Transverse colon (tissue), 4 donors: Measurements from ENCODE around the gene PPM1K. TPM values are rescaled to one million over a fixed set of nuclear protein-coding genes. Genes with fewer than 3 reads are reported as not detected.
A peak's percentile ranks its signal among the peaks of the same experiment; 100 is the strongest.

Experiments
- DNase-seq: peaks from one replicate; pipeline ENCODE4 v3.0.0-alpha.2; 2019
- H3K27ac ChIP-seq, 4 donors: fragments of 200-600 bp; sonication (generic); 2 replicates each; pipeline ENCODE4 v1.5.1; 2016 to 2018; ENCODE audit warnings: inconsistent platforms in 4 of 4
- H3K27me3 ChIP-seq: fragments of 200-600 bp; sonication (generic); 2 replicates; pipeline ENCODE4 v1.5.1; 2017; ENCODE audit warnings: inconsistent platforms
- H3K36me3 ChIP-seq, 4 donors: fragments of 200-600 bp; sonication (generic); 2 replicates each; pipeline ENCODE4 v1.5.1; 2017 to 2019; ENCODE audit warnings: inconsistent platforms in 4 of 4
- H3K4me1 ChIP-seq, 4 donors: fragments of 200-600 bp; sonication (generic); 2 replicates each; pipeline ENCODE4 v1.5.1; 2017 to 2020; ENCODE audit warnings: inconsistent platforms in 4 of 4
- H3K4me3 ChIP-seq, 4 donors: fragments of 200-600 bp; sonication (generic); 1 replicate in 1 of 4; 2 replicates in 3 of 4; pipeline versions ENCODE4 v1.5.1 to v1.6.1; 2017 to 2019; ENCODE audit warnings: inconsistent platforms in 4 of 4
- H3K9me3 ChIP-seq, 2 donors: fragments of 200-600 bp; sonication (generic); 2 replicates each; pipeline ENCODE4 v1.5.1; 2017 to 2019; ENCODE audit warnings: inconsistent platforms in 2 of 2
- CTCF ChIP-seq, 5 experiments: fragments of 200-600 bp in 3 of 5; fragments of 450-650 bp in 2 of 5; sonication (generic) in 3 of 5; IDR thresholded peaks; 1 replicate in 2 of 5; 2 replicates in 3 of 5; pipeline ENCODE4 v1.5.1; 2016 to 2017; ENCODE audit warnings: antibody characterized with exemption in 5 of 5, inconsistent platforms in 3 of 5, mild to moderate bottlenecking in 2 of 5, moderate library complexity in 1 of 5
- EP300 ChIP-seq: sonication (generic); formaldehyde crosslinking; IDR thresholded peaks from one replicate; pipeline ENCODE4 v1.6.1; 2017; ENCODE audit warnings: antibody characterized with exemption, low read depth
- POLR2A ChIP-seq: fragments of 450-650 bp; IDR thresholded peaks from one replicate; pipeline ENCODE4 v1.6.1; 2016; ENCODE audit warnings: antibody characterized with exemption, mild to moderate bottlenecking, moderate library complexity
- POLR2AphosphoS5 ChIP-seq, 3 donors: sonication (generic); formaldehyde crosslinking; IDR thresholded peaks; one replicate each; pipeline ENCODE4 v1.6.1; 2016; ENCODE audit warnings: antibody characterized with exemption in 3 of 3
- WGBS, 2 donors: methylation state at CpG; one replicate each; pipeline ENCODE4 v1.1.5; 2018; ENCODE audit warnings: low coverage in 1 of 2; 5-methylcytosine and 5-hydroxymethylcytosine counted together
- in situ Hi-C, 4 donors: fragments of 200-750 bp; cut with MboI; loops; one replicate each; pipeline versions ENCODE4 v1.15.0 to v1.15.1; 2017; ENCODE audit warnings: low sequenced_read_pairs in 3 of 4, low pct_ligation_motif_present in 1 of 4, low pct_unique_long_range_greater_than_20kb in 1 of 4
- intact Hi-C: fragments of 100-400 bp; cut with DNase I; formaldehyde crosslinking; loops from one replicate; pipeline ENCODE4 v1.15.1; 2023; ENCODE audit warnings: low total_unique reads
- total RNA-seq, 4 donors: library from RNA; depleted of rRNA; stranded (reverse); fragments of >200 nt; gene quantifications; one replicate each; pipeline ENCODE4 v1.1.0, GENCODE V29; 2016

The PPM1K gene
- total RNA-seq, 4 donors from 2014 or later, result 7.6 to 14.8 (median 9.0) TPM

GRCh38 chr4:88240297-88240714 lies 44.1 kb downstream of the PPM1K start:
- no peak overlapping the region for H3K4me3 ChIP-seq
- H3K27ac ChIP-seq, result no peak overlapping the region
- no peaks in the 10 kb centered on the region for H3K27me3 ChIP-seq
- no peak for TF ChIP-seq CTCF (IDR thresholded peaks at IDR 0.05)
- in situ Hi-C loops, result no loop called here
- no peaks in the 10 kb centered on the region for H3K9me3 ChIP-seq
- 81% methylated on average over 1 of the region's 1 CpG; no CpG with 5 or more reads in 1 of the 2 donors for WGBS, 2 donors
- DNase-seq, result peak; percentile 15
- no peaks in the 10 kb centered on the region for H3K36me3 ChIP-seq
- intact Hi-C loops, result no loop called here
- no peaks in the 10 kb centered on the region for H3K4me1 ChIP-seq

GRCh38 chr4:88230969-88231771 lies 53.2 kb downstream of the PPM1K start:
- Histone ChIP-seq H3K27ac (peak overlapping the region in 3 of 4 donors; percentile 63 to 67 (median 67)), H3K4me3 (peak overlapping the region in 1 of 4 donors; percentile 31), H3K36me3 (no peaks in the 10 kb centered on the region), H3K9me3 (no peaks in the 10 kb centered on the region), H3K4me1 (peaks cover 0 to 4% (median 2%) of the 10 kb centered on the region in 4 donors), H3K27me3 (no peaks in the 10 kb centered on the region)
- DNase-seq, result no peak
- in situ Hi-C loops, result loop anchor here in 1 of 4 donors (5.0 kb wide), 1 partner anchor 281 kb away; no protein-coding TSS in a partner anchor
- 55 to 74% methylated on average over 13 to 14 of the region's 14 CpGs for WGBS, 2 donors
- intact Hi-C loops, result no loop called here
- no peak for TF ChIP-seq EP300
- no peak for TF ChIP-seq POLR2A
- TF ChIP-seq CTCF (IDR thresholded peaks at IDR 0.05), result no peak
- no peak for TF ChIP-seq POLR2AphosphoS5 (IDR thresholded peaks at IDR 0.05)

GRCh38 chr4:88230461-88230891 lies 53.9 kb downstream of the PPM1K start:
- in situ Hi-C loops, result loop anchor here in 1 of 4 donors (5.0 kb wide), 1 partner anchor 282 kb away; no protein-coding TSS in a partner anchor

More at GRCh38 chr4:88230461-88230891, 53.9 kb downstream of the PPM1K start:
- no peak for DNase-seq
- TF ChIP-seq POLR2AphosphoS5 (IDR thresholded peaks at IDR 0.05) (no peak), POLR2A (no peak), EP300 (no peak), CTCF (IDR thresholded peaks at IDR 0.05) (no peak)
- WGBS, 2 donors, result 67 to 80% methylated on average over 1 of the region's 1 CpG
- H3K9me3 ChIP-seq, result no peaks in the 10 kb centered on the region
- H3K27me3 ChIP-seq, result no peaks in the 10 kb centered on the region
- no peaks in the 10 kb centered on the region for H3K36me3 ChIP-seq
- H3K4me3 ChIP-seq, result peak overlapping the region in 1 of 4 donors; percentile 31
- intact Hi-C loops, result no loop called here
- peak overlapping the region in 2 of 4 donors; percentile 67 for H3K27ac ChIP-seq
- H3K4me1 ChIP-seq, result peaks cover 0 to 4% (median 2%) of the 10 kb centered on the region in 4 donors
